Neural cell (in vitro differentiated cells): ENCODE data around the gene RAF1. TPM values are rescaled to one million over a fixed set of nuclear protein-coding genes. Genes with fewer than 3 reads are reported as not detected.

Experiments
- H2AFZ ChIP-seq: fragments of 200-600, 300-800 bp; sonication (generic), shearing (Covaris generic); 2 replicates; pipeline ENCODE4 v1.6.0; 2014; ENCODE audit warnings: low read depth, mild to moderate bottlenecking, antibody characterized with exemption, low read length, moderate library complexity
- H3F3A ChIP-seq: fragments of 200-600 bp; shearing (Covaris generic); 2 replicates; pipeline ENCODE4 v1.6.1; 2016; ENCODE audit warnings: mild to moderate bottlenecking, moderate library complexity, mixed read lengths, antibody characterized with exemption, low read length; ENCODE audit not compliant: insufficient read depth, poor library complexity, severe bottlenecking
- H3K27ac ChIP-seq: fragments of 200-600, 300-800 bp; sonication (generic), shearing (Covaris generic); 2 replicates; pipeline ENCODE4 v1.5.1; 2014; ENCODE audit warnings: mild to moderate bottlenecking, low read length, moderate library complexity
- H3K27me3 ChIP-seq: fragments of 300-800, 200-600 bp; sonication (generic), shearing (Covaris generic); 2 replicates; pipeline ENCODE4 v1.6.0; 2014; ENCODE audit warnings: mild to moderate bottlenecking, low read depth, low read length, moderate library complexity; ENCODE audit not compliant: insufficient read depth
- H3K36me3 ChIP-seq: fragments of 300-800, 200-600 bp; sonication (generic), shearing (Covaris generic); 2 replicates; pipeline ENCODE4 v1.5.1; 2014; ENCODE audit warnings: mild to moderate bottlenecking, antibody characterized with exemption, low read length, moderate library complexity; ENCODE audit not compliant: insufficient read depth
- H3K4me2 ChIP-seq: fragments of 300-800, 200-600 bp; sonication (generic), shearing (Covaris generic); 2 replicates; pipeline ENCODE4 v1.6.0; 2014; ENCODE audit warnings: mild to moderate bottlenecking, low read length
- H3K4me3 ChIP-seq: fragments of 300-800, 200-600 bp; sonication (generic), shearing (Covaris generic); 2 replicates; pipeline ENCODE4 v1.5.1; 2014; ENCODE audit warnings: mild to moderate bottlenecking, low read length, moderate library complexity
- H3K79me2 ChIP-seq: fragments of 200-600 bp; shearing (Covaris generic); replicated peaks from 2 replicates; pipeline ENCODE4 v1.6.0; 2014; ENCODE audit warnings: mild to moderate bottlenecking, low read length, moderate library complexity; ENCODE audit not compliant: insufficient read depth
- H3K9ac ChIP-seq: fragments of 300-800, 200-600 bp; sonication (generic), shearing (Covaris generic); 2 replicates; pipeline ENCODE4 v1.6.1; 2016; ENCODE audit warnings: mild to moderate bottlenecking, low read length, mixed read lengths
- H3K9me2 ChIP-seq: fragments of 200-600 bp; shearing (Covaris generic); 2 replicates; pipeline ENCODE4 v1.6.1; 2016; ENCODE audit warnings: mild to moderate bottlenecking, low read length, mixed read lengths; ENCODE audit not compliant: insufficient read depth
- H3K9me3 ChIP-seq: fragments of 200-600, 300-800 bp; sonication (generic), shearing (Covaris generic); 2 replicates; pipeline ENCODE4 v1.6.1; 2016; ENCODE audit warnings: mild to moderate bottlenecking, mixed run types, low read length, moderate library complexity, mixed read lengths
- H4K20me1 ChIP-seq: fragments of 200-600 bp; shearing (Covaris generic); 2 replicates; pipeline ENCODE4 v1.6.1; 2016; ENCODE audit warnings: mild to moderate bottlenecking, mixed run types; ENCODE audit not compliant: insufficient read depth
- EP300 ChIP-seq: fragments of 450-650 bp; conservative IDR thresholded peaks from 2 replicates; pipeline ENCODE4 v1.6.1; 2014; ENCODE audit warnings: antibody characterized with exemption, mild to moderate bottlenecking, moderate library complexity; ENCODE audit not compliant: poor library complexity, severe bottlenecking
- EZH2 ChIP-seq: fragments of 200-600, 300-800 bp; shearing (Covaris generic), sonication (generic); IDR thresholded peaks from 2 replicates; pipeline ENCODE4 v1.6.1; 2014; ENCODE audit warnings: antibody characterized with exemption, low read length, borderline replicate concordance, mild to moderate bottlenecking; ENCODE audit not compliant: insufficient read depth, poor library complexity, severe bottlenecking
- MXI1 ChIP-seq: fragments of 450-650 bp; conservative IDR thresholded peaks from 2 replicates; pipeline ENCODE4 v1.6.1; 2014; ENCODE audit warnings: antibody characterized with exemption, mild to moderate bottlenecking; ENCODE audit not compliant: poor library complexity, severe bottlenecking
- POLR2AphosphoS5 ChIP-seq: IDR thresholded peaks from 2 replicates; pipeline ENCODE4 v1.6.1; 2012
- RAD21 ChIP-seq: fragments of 450-650 bp; conservative IDR thresholded peaks from 2 replicates; pipeline ENCODE4 v1.6.1; 2014; ENCODE audit warnings: antibody characterized with exemption, mild to moderate bottlenecking, moderate library complexity
- REST ChIP-seq: IDR thresholded peaks from 2 replicates; pipeline ENCODE4 v1.6.1; 2012; ENCODE audit warnings: borderline replicate concordance
- SMC3 ChIP-seq: fragments of 450-650 bp; conservative IDR thresholded peaks from 2 replicates; pipeline ENCODE4 v1.6.1; 2014; ENCODE audit warnings: antibody characterized with exemption, mild to moderate bottlenecking, moderate library complexity; ENCODE audit not compliant: poor library complexity
- TAF1 ChIP-seq: IDR thresholded peaks from 2 replicates; pipeline ENCODE4 v1.6.1; 2012; ENCODE audit warnings: low read depth
- polyA plus RNA-seq: library from polyadenylated mRNA; depleted of rRNA; stranded (reverse); fragments of >200 nt; gene quantifications from 2 replicates; pipeline ENCODE4 v1.2.3, GENCODE V29; 2014
- TF ChIP-seq, protein P1 (sequence below): fragments of 450-650 bp; IDR thresholded peaks from 2 replicates; pipeline ENCODE4 v1.5.1; 2014; ENCODE audit warnings: antibody characterized with exemption, mild to moderate bottlenecking, moderate library complexity; ENCODE audit not compliant: poor library complexity, severe bottlenecking

The RAF1 gene
- polyA plus RNA-seq, 1 donor from 2014 or later, result 215 TPM

DNA sequence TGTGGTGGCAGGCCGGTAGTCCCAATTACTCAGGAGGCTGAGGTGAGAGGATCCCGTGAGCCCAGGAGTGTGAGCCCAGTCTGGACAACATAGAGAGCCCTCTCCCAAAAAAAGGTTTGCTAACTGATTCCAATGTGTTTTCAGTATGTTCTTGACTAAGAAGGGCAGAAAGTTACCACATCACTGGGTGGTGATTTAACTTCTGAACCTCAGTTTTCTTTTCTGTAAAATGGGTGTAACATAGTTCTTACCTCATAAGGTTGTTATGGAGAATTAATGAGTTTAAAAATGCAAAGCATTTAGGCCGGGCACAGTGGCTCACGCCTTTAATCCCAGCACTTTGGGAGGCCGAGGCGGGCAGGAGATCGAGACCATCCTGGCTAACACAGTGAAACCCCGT lies 28.5 kb upstream of the RAF1 start:
- Histone ChIP-seq H3K9ac (no peak overlapping the region), H2AFZ (no peak overlapping the region), H3K4me2 (no peak overlapping the region), H3K4me3 (no peak overlapping the region), H3F3A (no peaks in the 10 kb centered on the region), H4K20me1 (no peaks in the 10 kb centered on the region), H3K9me2 (no peaks in the 10 kb centered on the region), H3K27ac (no peak overlapping the region), H3K27me3 (no peaks in the 10 kb centered on the region), H3K9me3 (no peaks in the 10 kb centered on the region), H3K79me2 (no peaks in the 10 kb centered on the region), H3K36me3 (no peaks in the 10 kb centered on the region)
- TF ChIP-seq TAF1, result no peak
- TF ChIP-seq MXI1, result no peak
- no peak for TF ChIP-seq EP300
- TF ChIP-seq RAD21, result no peak
- TF ChIP-seq, protein P1, sequence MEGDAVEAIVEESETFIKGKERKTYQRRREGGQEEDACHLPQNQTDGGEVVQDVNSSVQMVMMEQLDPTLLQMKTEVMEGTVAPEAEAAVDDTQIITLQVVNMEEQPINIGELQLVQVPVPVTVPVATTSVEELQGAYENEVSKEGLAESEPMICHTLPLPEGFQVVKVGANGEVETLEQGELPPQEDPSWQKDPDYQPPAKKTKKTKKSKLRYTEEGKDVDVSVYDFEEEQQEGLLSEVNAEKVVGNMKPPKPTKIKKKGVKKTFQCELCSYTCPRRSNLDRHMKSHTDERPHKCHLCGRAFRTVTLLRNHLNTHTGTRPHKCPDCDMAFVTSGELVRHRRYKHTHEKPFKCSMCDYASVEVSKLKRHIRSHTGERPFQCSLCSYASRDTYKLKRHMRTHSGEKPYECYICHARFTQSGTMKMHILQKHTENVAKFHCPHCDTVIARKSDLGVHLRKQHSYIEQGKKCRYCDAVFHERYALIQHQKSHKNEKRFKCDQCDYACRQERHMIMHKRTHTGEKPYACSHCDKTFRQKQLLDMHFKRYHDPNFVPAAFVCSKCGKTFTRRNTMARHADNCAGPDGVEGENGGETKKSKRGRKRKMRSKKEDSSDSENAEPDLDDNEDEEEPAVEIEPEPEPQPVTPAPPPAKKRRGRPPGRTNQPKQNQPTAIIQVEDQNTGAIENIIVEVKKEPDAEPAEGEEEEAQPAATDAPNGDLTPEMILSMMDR, result no peak
- no peak for TF ChIP-seq EZH2
- TF ChIP-seq REST, result no peak
- TF ChIP-seq SMC3, result no peak
- TF ChIP-seq POLR2AphosphoS5, result no peak

- Histone ChIP-seq H2AFZ (no peak overlapping the region), H3K27me3 (no peaks in the 10 kb centered on the region), H3K9me3 (no peaks in the 10 kb centered on the region), H3K36me3 (no peaks in the 10 kb centered on the region), H3K4me2 (no peak overlapping the region), H3K27ac (no peak overlapping the region), H3K9ac (no peak overlapping the region), H3K79me2 (no peaks in the 10 kb centered on the region), H4K20me1 (no peaks in the 10 kb centered on the region), H3K4me3 (no peak overlapping the region), H3K9me2 (no peaks in the 10 kb centered on the region), H3F3A (no peaks in the 10 kb centered on the region)
- TF ChIP-seq POLR2AphosphoS5 (no peak), TAF1 (no peak), EP300 (no peak), EZH2 (no peak), MXI1 (no peak), SMC3 (no peak), REST (no peak), RAD21 (no peak)
- TF ChIP-seq, protein P1, result no peak
Measured at GRCh38 chr3:12689997-12690711, 26.2 kb upstream of the RAF1 start.
